AG04449 (cell line): Measurements from ENCODE around the gene CDK14.

ENCODE experiments used
- CTCF ChIA-PET: fragments of 350-600 bp; formaldehyde crosslinking; extraction: SDS; loops from one replicate; lab custom pipeline; 2021; ENCODE audit warnings: antibody characterized with exemption; lab: Yijun Ruan, JAX
- POLR2A ChIA-PET: fragments of 400-600, 350-600 bp; formaldehyde crosslinking; extraction: SDS; loops from one replicate; lab custom pipeline; 2020; ENCODE audit warnings: antibody characterized with exemption, inconsistent platforms; lab: Yijun Ruan, JAX
- DNase-seq: peaks from one replicate; pipeline ENCODE4 v3.0.0-alpha.2; 2010; ENCODE audit warnings: low read depth, low spot score
- H3K4me3 ChIP-seq: 2 replicates; pipeline ENCODE4 v1.5.1; 2011; ENCODE audit warnings: low read depth, mild to moderate bottlenecking, control low read depth, low read length
- TF ChIP-seq, protein P1 (sequence below): IDR thresholded peaks from one replicate; pipeline ENCODE4 v1.5.1; 2011; ENCODE audit warnings: mild to moderate bottlenecking, moderate library complexity, low read length, control low read depth, inconsistent platforms; ENCODE audit not compliant: insufficient read depth; ENCODE audit errors: missing control alignments

CDK14 gene

DNA sequence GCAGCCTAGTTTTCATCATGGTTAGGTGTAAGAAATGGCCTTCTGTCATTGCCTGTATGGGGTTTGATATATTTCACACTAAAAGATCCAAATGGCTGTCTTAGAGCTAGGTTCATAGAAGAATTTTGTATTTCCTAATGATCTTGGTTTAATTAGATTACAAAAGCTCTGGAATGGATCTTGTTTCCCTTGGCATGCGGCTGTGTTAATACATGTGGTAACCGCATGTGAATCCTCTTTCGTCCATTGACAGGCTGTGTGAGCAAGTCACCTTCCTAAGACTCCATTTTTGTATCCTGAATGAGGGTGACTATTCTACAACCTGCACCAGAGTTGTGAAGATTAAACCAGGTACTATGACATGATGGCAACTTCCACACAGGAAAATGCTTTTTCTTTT is 655.8 kb downstream of the CDK14 start:
- POLR2A ChIA-PET = interaction anchor here (0.6 kb wide), 1 partner anchor 69 kb away, joined by 3 read pairs; no protein-coding TSS in a partner anchor
- CTCF ChIA-PET = interaction anchor here (1.4 to 4.9 kb wide), 2 partner anchors 9 to 13 kb away, joined by 3 to 32 read pairs; no protein-coding TSS in a partner anchor
- TF ChIP-seq, protein P1, sequence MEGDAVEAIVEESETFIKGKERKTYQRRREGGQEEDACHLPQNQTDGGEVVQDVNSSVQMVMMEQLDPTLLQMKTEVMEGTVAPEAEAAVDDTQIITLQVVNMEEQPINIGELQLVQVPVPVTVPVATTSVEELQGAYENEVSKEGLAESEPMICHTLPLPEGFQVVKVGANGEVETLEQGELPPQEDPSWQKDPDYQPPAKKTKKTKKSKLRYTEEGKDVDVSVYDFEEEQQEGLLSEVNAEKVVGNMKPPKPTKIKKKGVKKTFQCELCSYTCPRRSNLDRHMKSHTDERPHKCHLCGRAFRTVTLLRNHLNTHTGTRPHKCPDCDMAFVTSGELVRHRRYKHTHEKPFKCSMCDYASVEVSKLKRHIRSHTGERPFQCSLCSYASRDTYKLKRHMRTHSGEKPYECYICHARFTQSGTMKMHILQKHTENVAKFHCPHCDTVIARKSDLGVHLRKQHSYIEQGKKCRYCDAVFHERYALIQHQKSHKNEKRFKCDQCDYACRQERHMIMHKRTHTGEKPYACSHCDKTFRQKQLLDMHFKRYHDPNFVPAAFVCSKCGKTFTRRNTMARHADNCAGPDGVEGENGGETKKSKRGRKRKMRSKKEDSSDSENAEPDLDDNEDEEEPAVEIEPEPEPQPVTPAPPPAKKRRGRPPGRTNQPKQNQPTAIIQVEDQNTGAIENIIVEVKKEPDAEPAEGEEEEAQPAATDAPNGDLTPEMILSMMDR = no peak

More for the DNA sequence above, 655.8 kb downstream of the CDK14 start:
- DNase-seq = no peak
- no peak overlapping the region for H3K4me3 ChIP-seq
